Gastroesophageal sphincter (tissue), 4 donors: ENCODE data around the gene LCA5L. TPM values are rescaled to one million over a fixed set of nuclear protein-coding genes. Genes with fewer than 3 reads are reported as not detected.

ENCODE experiments used
- ATAC-seq: fragments of 150-250 bp; one replicate; pipeline ENCODE4 v1.9.1; 2016; ENCODE audit warnings: mild to moderate bottlenecking, moderate library complexity
- H3K27ac ChIP-seq, 4 donors: fragments of 200-600 bp; sonication (generic) in 3 of 4; 1 replicate in 3 of 4; 2 replicates in 1 of 4; pipeline ENCODE4 v1.5.1; 2016 to 2019
- H3K27me3 ChIP-seq: fragments of 200-600 bp; sonication (generic); one replicate; pipeline ENCODE4 v1.5.1; 2019
- H3K36me3 ChIP-seq, 2 donors: fragments of 200-600 bp; sonication (generic); one replicate each; pipeline ENCODE4 v1.5.1; 2019; ENCODE audit warnings: control low read depth in 1 of 2
- H3K4me1 ChIP-seq, 3 donors: fragments of 200-600 bp; sonication (generic); 1 replicate in 2 of 3; 2 replicates in 1 of 3; pipeline ENCODE4 v1.5.1; 2016 to 2019; ENCODE audit warnings: control low read depth in 2 of 3
- H3K4me3 ChIP-seq, 2 donors: fragments of 200-600 bp; sonication (generic); one replicate each; pipeline ENCODE4 v1.5.1; 2019; ENCODE audit warnings: mild to moderate bottlenecking in 1 of 2, moderate library complexity in 1 of 2
- H3K9me3 ChIP-seq, 3 donors: fragments of 200-600 bp; sonication (generic); one replicate each; pipeline ENCODE4 v1.5.1; 2017 to 2019; ENCODE audit warnings: control low read depth in 2 of 3
- CTCF ChIP-seq, 4 experiments: fragments of 200-600 bp in 2 of 4; fragments of 450-650 bp in 2 of 4; sonication (generic) in 1 of 4; IDR thresholded peaks; one replicate each; pipeline ENCODE4 v1.5.1; 2017 to 2019; ENCODE audit warnings: antibody characterized with exemption in 4 of 4, mild to moderate bottlenecking in 2 of 4, moderate library complexity in 2 of 4
- EP300 ChIP-seq: sonication (generic); formaldehyde crosslinking; IDR thresholded peaks from one replicate; pipeline ENCODE4 v1.6.1; 2017; ENCODE audit warnings: antibody characterized with exemption, mild to moderate bottlenecking
- POLR2A ChIP-seq, 2 donors: fragments of 450-650 bp; IDR thresholded peaks; one replicate each; pipeline ENCODE4 v1.6.1; 2017; ENCODE audit warnings: antibody characterized with exemption in 2 of 2, mild to moderate bottlenecking in 2 of 2, moderate library complexity in 1 of 2
- POLR2AphosphoS5 ChIP-seq: sonication (generic); formaldehyde crosslinking; IDR thresholded peaks from one replicate; pipeline ENCODE4 v1.6.1; 2017; ENCODE audit warnings: antibody characterized with exemption
- WGBS, 2 donors: methylation state at CpG; one replicate each; pipeline ENCODE4 v1.1.5; 2018; ENCODE audit warnings: low coverage in 1 of 2; 5-methylcytosine and 5-hydroxymethylcytosine counted together
- total RNA-seq, 4 donors: library from RNA; depleted of rRNA; stranded (reverse); fragments of >200 nt; gene quantifications; one replicate each; pipeline ENCODE4 v1.1.0, GENCODE V29; 2016

The LCA5L gene
- total RNA-seq, 4 donors from 2014 or later = 0.54 to 1.6 (median 1.2) TPM

- WGBS, 2 donors = 77 to 83% methylated on average over 3 to 6 of the region's 6 CpGs
- Histone ChIP-seq H3K27me3 (no peaks in the 10 kb centered on the region), H3K27ac (peak overlapping the region; percentile 74 to 86 (median 84)), H3K4me1 (peaks cover 0 to 32% (median 0%) of the 10 kb centered on the region in 3 donors), H3K9me3 (no peaks in the 10 kb centered on the region), H3K4me3 (peak overlapping the region; percentile 23 to 48), H3K36me3 (no peaks in the 10 kb centered on the region)
- TF ChIP-seq EP300 (no peak), POLR2AphosphoS5 (no peak), POLR2A (IDR thresholded peaks at IDR 0.05) (no peak), CTCF (IDR thresholded peaks at IDR 0.05) (no peak)
- ATAC-seq = no peak
Measured at GRCh38 chr21:39452970-39453342, 7.4 kb upstream of the LCA5L start.

GRCh38 chr21:39452207-39452969, 6.8 kb upstream of the LCA5L start:
- 32 to 59% methylated on average over 8 to 10 of the region's 10 CpGs for WGBS, 2 donors
- no peaks in the 10 kb centered on the region for H3K27me3 ChIP-seq
- no peaks in the 10 kb centered on the region for H3K36me3 ChIP-seq
- TF ChIP-seq EP300 = no peak
- peak; percentile 50 for TF ChIP-seq POLR2AphosphoS5
- no peak for TF ChIP-seq POLR2A (IDR thresholded peaks at IDR 0.05)
- no peak for TF ChIP-seq CTCF (IDR thresholded peaks at IDR 0.05)
- ATAC-seq = peak; percentile 61
- peak overlapping the region; percentile 74 to 86 (median 84) for H3K27ac ChIP-seq
- no peaks in the 10 kb centered on the region for H3K9me3 ChIP-seq
- peak overlapping the region; percentile 23 to 48 for H3K4me3 ChIP-seq
- H3K4me1 ChIP-seq = peaks cover 0 to 32% (median 0%) of the 10 kb centered on the region in 3 donors

- Histone ChIP-seq H3K27ac (peak within 1 kb of the TSS; percentile 74 to 86 (median 84)), H3K27me3 (no peaks in the 10 kb centered on the region), H3K4me3 (peak within 1 kb of the TSS; percentile 23 to 48), H3K4me1 (peaks cover 0 to 31% (median 0%) of the 10 kb centered on the region in 3 donors), H3K9me3 (no peaks in the 10 kb centered on the region), H3K36me3 (no peaks in the 10 kb centered on the region)
- WGBS, 2 donors = 55 to 63% methylated on average over 8 to 10 of the region's 15 CpGs
- ATAC-seq = peak; percentile 84
- no peak for TF ChIP-seq EP300
- TF ChIP-seq POLR2A (IDR thresholded peaks at IDR 0.05) = peak in 1 of 2 donors; percentile 35
- TF ChIP-seq POLR2AphosphoS5 = peak; percentile 35
- no peak for TF ChIP-seq CTCF (IDR thresholded peaks at IDR 0.05)
Measured at GRCh38 chr21:39451332-39452206, 6.0 kb upstream of the LCA5L start, which contains the start of gene SH3BGR. TSS of gene SH3BGR (plus strand) at chr21:39451970. CDS start at chr21:39452097, 127 bp downstream.

DNA sequence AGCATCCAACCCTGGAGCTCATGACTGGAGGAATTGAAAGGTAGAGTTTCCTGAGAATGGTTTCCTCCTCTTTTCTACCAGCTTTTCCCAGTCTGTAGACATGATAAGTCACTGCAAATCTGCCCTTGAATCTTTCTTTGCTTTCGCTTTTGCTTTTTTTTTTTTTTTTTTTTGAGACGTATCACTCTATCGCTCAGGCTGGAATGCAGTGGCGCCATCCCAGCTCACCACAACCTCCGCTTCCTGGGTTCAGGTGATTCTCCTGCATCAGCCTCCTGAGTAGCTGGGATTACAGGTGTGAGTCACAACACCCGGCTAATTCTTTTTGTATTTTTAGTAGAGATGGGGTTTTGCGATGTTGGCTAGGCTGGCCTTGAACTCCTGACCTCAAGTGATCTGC, 1.7 kb upstream of the LCA5L start:
- WGBS, 2 donors = 96 to 100% methylated on average over 1 to 6 of the region's 7 CpGs
- no peak overlapping the region for H3K4me3 ChIP-seq
- no peaks in the 10 kb centered on the region for H3K27me3 ChIP-seq
- H3K9me3 ChIP-seq = no peaks in the 10 kb centered on the region
- no peak for ATAC-seq
- H3K4me1 ChIP-seq = peaks cover 5 to 28% (median 6%) of the 10 kb centered on the region in 3 donors
- H3K27ac ChIP-seq = no peak overlapping the region
- TF ChIP-seq POLR2AphosphoS5 (no peak), POLR2A (IDR thresholded peaks at IDR 0.05) (no peak), CTCF (IDR thresholded peaks at IDR 0.05) (no peak)
- no peaks in the 10 kb centered on the region for H3K36me3 ChIP-seq
